K562 (cell line): Measurements from ENCODE around the gene XPR1. TPM values are rescaled to one million over a fixed set of nuclear protein-coding genes. Genes with fewer than 3 reads are reported as not detected.

ENCODE experiments used
- CREM ChIP-seq: IDR thresholded peaks from 2 replicates; pipeline ENCODE4 v1.6.1; 2014; ENCODE audit warnings: antibody characterized with exemption, low read depth
- DPF2 ChIP-seq: fragments of 450-650 bp; IDR thresholded peaks from 2 replicates; pipeline ENCODE4 v1.6.1; 2016
- FOXA3 ChIP-seq, 2 experiments: fragments of 450-650 bp in 1 of 2; sonication (generic) in 1 of 2; formaldehyde crosslinking; IDR thresholded peaks in 1 of 2; conservative IDR thresholded peaks in 1 of 2; 2 replicates each; pipeline versions ENCODE4 v1.4.0 to v1.8.0; 2020 to 2022; ENCODE audit warnings: mild to moderate bottlenecking in 2 of 2, missing genetic modification reagents in 1 of 2
- FOXJ3 ChIP-seq: sonication (generic); formaldehyde crosslinking; IDR thresholded peaks from 2 replicates; pipeline ENCODE4 v1.4.0; 2020; ENCODE audit warnings: mild to moderate bottlenecking, missing genetic modification reagents
- FOXP4 ChIP-seq: sonication (generic); formaldehyde crosslinking; IDR thresholded peaks from 2 replicates; pipeline ENCODE4 v1.8.0; 2022; ENCODE audit warnings: mild to moderate bottlenecking, missing genetic modification reagents, borderline replicate concordance
- GATAD2B ChIP-seq: fragments of 450-650 bp; IDR thresholded peaks from 2 replicates; pipeline ENCODE4 v1.6.1; 2017; ENCODE audit warnings: mild to moderate bottlenecking, borderline replicate concordance
- KDM4B ChIP-seq, 2 experiments: fragments of 450-650 bp in 1 of 2; sonication (generic) in 1 of 2; IDR thresholded peaks; 2 replicates each; pipeline ENCODE4 v1.6.1; 2016 to 2017; ENCODE audit warnings: borderline replicate concordance in 2 of 2, antibody characterized with exemption in 1 of 2, low read depth in 1 of 2, mild to moderate bottlenecking in 1 of 2
- NEUROD1 ChIP-seq: fragments of 150-350 bp; IDR thresholded peaks from 2 replicates; pipeline ENCODE4 v1.6.1; 2014; ENCODE audit warnings: borderline replicate concordance, low read length, low read depth; ENCODE audit not compliant: partially characterized antibody
- POLR2AphosphoS5 ChIP-seq: IDR thresholded peaks from 2 replicates; pipeline ENCODE4 v1.6.1; 2011; ENCODE audit warnings: mild to moderate bottlenecking, low read depth, low read length, moderate library complexity; ENCODE audit not compliant: control insufficient read depth, insufficient read depth
- RB1 ChIP-seq: fragments of 450-650 bp; IDR thresholded peaks from 2 replicates; pipeline ENCODE4 v1.6.1; 2017; ENCODE audit warnings: low read depth, mild to moderate bottlenecking
- SIN3B ChIP-seq: fragments of 450-650 bp; IDR thresholded peaks from 2 replicates; pipeline ENCODE4 v1.6.1; 2017; ENCODE audit warnings: low read depth, mild to moderate bottlenecking, moderate library complexity
- SPI1 ChIP-seq: IDR thresholded peaks from 2 replicates; pipeline ENCODE4 v1.6.1; 2011; ENCODE audit warnings: low read depth, low read length, control low read depth, borderline replicate concordance
- ZNF121 ChIP-seq: sonication (generic); formaldehyde crosslinking; conservative IDR thresholded peaks from 2 replicates; pipeline ENCODE4 v1.8.0; 2022; ENCODE audit warnings: missing genetic modification reagents
- ZNF655 ChIP-seq: fragments of 250-450 bp; sonication (Bioruptor Pico); IDR thresholded peaks from 2 replicates; pipeline ENCODE4 v1.5.0; 2021
- ZZZ3 ChIP-seq: fragments of 450-650 bp; IDR thresholded peaks from 2 replicates; pipeline ENCODE4 v1.6.1; 2016; ENCODE audit warnings: antibody characterized with exemption, mild to moderate bottlenecking, moderate library complexity
- polyA plus RNA-seq, 8 experiments: library from polyadenylated mRNA; depleted of rRNA in 4 of 8; stranded (reverse) in 5 of 8; unstranded in 3 of 8; fragments of >200 nt; fragmentation: Nextera tagmentation in 2 of 8; fragmentation: Illumina TruSeq in 1 of 8; extraction: Ambion mirVana in 2 of 8; extraction: Trizol in 1 of 8; gene quantifications; 2 replicates each; pipeline versions ENCODE4 v1.2.1 to v1.2.3, GENCODE V29; 2011 to 2014; ENCODE audit warnings: inconsistent platforms in 1 of 8, missing spikeins in 1 of 8
- total RNA-seq, 7 experiments: library from RNA; depleted of rRNA in 6 of 7; stranded (reverse); fragments of >200 nt in 6 of 7; fragmentation: Illumina TruSeq in 2 of 7; extraction: Trizol in 2 of 7; gene quantifications; 2 replicates each; pipeline versions ENCODE4 v1.2.1 to v1.2.3, GENCODE V29; 2011 to 2021; ENCODE audit warnings: low replicate concordance in 1 of 7
- TF ChIP-seq, protein P1 (sequence below): sonication (generic); formaldehyde crosslinking; IDR thresholded peaks from 2 replicates; pipeline ENCODE4 v1.8.0; 2023; ENCODE audit warnings: mild to moderate bottlenecking, missing genetic modification reagents
- TF ChIP-seq, protein P2 (sequence below): fragments of 200-400 bp; formaldehyde crosslinking; IDR thresholded peaks from 2 replicates; pipeline ENCODE4 v1.6.1; 2017; ENCODE audit warnings: mild to moderate bottlenecking, low read depth, low read length, moderate library complexity

The XPR1 gene
- total and polyA plus RNA-seq, 9 of the 15 experiments (the other 6 are each of a cell fraction or from before 2014, with no cell fraction given), result 3.0 to 66.2 (median 38.6) TPM

GRCh38 chr1:180603223-180603849 is 28.5 kb upstream of the XPR1 start (continued):
- TF ChIP-seq RB1, result no peak
- no peak for TF ChIP-seq GATAD2B
- no peak for TF ChIP-seq FOXJ3 (CRISPR knock-in tag)
- TF ChIP-seq ZNF121 (CRISPR knock-in tag), result no peak
- TF ChIP-seq, protein P1, sequence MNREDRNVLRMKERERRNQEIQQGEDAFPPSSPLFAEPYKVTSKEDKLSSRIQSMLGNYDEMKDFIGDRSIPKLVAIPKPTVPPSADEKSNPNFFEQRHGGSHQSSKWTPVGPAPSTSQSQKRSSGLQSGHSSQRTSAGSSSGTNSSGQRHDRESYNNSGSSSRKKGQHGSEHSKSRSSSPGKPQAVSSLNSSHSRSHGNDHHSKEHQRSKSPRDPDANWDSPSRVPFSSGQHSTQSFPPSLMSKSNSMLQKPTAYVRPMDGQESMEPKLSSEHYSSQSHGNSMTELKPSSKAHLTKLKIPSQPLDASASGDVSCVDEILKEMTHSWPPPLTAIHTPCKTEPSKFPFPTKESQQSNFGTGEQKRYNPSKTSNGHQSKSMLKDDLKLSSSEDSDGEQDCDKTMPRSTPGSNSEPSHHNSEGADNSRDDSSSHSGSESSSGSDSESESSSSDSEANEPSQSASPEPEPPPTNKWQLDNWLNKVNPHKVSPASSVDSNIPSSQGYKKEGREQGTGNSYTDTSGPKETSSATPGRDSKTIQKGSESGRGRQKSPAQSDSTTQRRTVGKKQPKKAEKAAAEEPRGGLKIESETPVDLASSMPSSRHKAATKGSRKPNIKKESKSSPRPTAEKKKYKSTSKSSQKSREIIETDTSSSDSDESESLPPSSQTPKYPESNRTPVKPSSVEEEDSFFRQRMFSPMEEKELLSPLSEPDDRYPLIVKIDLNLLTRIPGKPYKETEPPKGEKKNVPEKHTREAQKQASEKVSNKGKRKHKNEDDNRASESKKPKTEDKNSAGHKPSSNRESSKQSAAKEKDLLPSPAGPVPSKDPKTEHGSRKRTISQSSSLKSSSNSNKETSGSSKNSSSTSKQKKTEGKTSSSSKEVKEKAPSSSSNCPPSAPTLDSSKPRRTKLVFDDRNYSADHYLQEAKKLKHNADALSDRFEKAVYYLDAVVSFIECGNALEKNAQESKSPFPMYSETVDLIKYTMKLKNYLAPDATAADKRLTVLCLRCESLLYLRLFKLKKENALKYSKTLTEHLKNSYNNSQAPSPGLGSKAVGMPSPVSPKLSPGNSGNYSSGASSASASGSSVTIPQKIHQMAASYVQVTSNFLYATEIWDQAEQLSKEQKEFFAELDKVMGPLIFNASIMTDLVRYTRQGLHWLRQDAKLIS (CRISPR knock-in tag), result 0 out of 2 replicates have a peak, but pooled peaks have one; percentile 50
- peak; percentile 69 for TF ChIP-seq POLR2AphosphoS5
- TF ChIP-seq, protein P2, sequence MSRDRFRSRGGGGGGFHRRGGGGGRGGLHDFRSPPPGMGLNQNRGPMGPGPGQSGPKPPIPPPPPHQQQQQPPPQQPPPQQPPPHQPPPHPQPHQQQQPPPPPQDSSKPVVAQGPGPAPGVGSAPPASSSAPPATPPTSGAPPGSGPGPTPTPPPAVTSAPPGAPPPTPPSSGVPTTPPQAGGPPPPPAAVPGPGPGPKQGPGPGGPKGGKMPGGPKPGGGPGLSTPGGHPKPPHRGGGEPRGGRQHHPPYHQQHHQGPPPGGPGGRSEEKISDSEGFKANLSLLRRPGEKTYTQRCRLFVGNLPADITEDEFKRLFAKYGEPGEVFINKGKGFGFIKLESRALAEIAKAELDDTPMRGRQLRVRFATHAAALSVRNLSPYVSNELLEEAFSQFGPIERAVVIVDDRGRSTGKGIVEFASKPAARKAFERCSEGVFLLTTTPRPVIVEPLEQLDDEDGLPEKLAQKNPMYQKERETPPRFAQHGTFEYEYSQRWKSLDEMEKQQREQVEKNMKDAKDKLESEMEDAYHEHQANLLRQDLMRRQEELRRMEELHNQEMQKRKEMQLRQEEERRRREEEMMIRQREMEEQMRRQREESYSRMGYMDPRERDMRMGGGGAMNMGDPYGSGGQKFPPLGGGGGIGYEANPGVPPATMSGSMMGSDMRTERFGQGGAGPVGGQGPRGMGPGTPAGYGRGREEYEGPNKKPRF, result no peak
- no peak for TF ChIP-seq ZZZ3
- TF ChIP-seq CREM, result no peak
- no peak for TF ChIP-seq KDM4B (IDR thresholded peaks at IDR 0.05; ENCODE audit: borderline replicate concordance in 2 of 2, low read depth in 1 of 2)
- peak; percentile 72 for TF ChIP-seq DPF2
- TF ChIP-seq SPI1, result no peak
- TF ChIP-seq ZNF655 (CRISPR knock-in tag), result no peak
- peak in 1 of 2 experiments; percentile 15; a peak in 1 of 4 replicates for TF ChIP-seq FOXA3 (CRISPR knock-in tag; conservative IDR thresholded peaks at IDR 0.05 in 1 of 2, IDR thresholded peaks at IDR 0.05 in 1 of 2)
- TF ChIP-seq FOXP4 (CRISPR knock-in tag), result no peak
- TF ChIP-seq NEUROD1, result no peak
- 0 out of 2 replicates have a peak, but pooled peaks have one; percentile 8 for TF ChIP-seq SIN3B
